PC-3 (cell line): ENCODE data around the gene MS4A8.

Source experiments
- EZH2 ChIP-seq: fragments of 300-600 bp; sonication (generic); IDR thresholded peaks from one replicate; pipeline ENCODE4 v1.6.1; 2017; ENCODE audit warnings: antibody characterized with exemption, mild to moderate bottlenecking, low read length; ENCODE audit not compliant: unreplicated experiment
- TF ChIP-seq, protein P1 (sequence below): fragments of 300-600 bp; sonication (generic); conservative IDR thresholded peaks from 2 replicates; pipeline ENCODE4 v1.5.1; 2017; ENCODE audit warnings: antibody characterized with exemption, low read depth, mild to moderate bottlenecking, low read length

DNA sequence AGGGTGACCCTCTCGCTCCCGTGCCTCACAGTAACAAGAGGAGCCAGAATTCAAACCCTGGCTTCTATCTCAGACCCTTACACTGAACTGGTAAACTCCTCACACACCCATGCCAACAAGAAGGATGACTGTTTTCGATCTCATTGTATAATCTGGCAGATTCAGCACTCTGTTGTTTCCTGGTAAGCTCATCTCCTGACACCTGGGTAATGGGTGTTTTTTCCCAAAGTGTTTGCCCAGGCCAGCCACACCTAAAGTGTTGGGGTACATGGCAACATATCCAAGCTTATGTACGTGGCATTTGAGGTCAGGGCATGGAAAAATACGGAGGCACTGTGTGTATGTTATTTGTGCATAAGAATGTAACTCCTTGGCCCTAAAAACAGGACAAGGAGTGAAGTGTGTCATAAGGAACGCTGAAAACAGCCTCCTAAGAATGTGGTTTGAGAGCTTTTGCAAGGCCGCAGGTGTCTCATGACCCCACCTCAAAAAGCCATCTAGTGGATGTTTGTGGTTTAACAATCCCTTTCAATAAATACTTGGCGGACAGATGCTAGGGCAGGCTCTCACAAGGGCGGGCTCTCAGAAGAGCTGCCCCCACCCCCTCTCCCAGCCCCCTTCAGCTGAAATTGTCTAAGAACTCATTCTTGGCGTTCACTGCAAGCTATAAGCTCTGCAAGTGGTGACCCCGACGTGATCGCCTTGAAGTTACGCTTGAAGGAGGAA, 57.1 kb downstream of the MS4A8 start, which contains the start of gene MS4A15:
- TF ChIP-seq, protein P1, sequence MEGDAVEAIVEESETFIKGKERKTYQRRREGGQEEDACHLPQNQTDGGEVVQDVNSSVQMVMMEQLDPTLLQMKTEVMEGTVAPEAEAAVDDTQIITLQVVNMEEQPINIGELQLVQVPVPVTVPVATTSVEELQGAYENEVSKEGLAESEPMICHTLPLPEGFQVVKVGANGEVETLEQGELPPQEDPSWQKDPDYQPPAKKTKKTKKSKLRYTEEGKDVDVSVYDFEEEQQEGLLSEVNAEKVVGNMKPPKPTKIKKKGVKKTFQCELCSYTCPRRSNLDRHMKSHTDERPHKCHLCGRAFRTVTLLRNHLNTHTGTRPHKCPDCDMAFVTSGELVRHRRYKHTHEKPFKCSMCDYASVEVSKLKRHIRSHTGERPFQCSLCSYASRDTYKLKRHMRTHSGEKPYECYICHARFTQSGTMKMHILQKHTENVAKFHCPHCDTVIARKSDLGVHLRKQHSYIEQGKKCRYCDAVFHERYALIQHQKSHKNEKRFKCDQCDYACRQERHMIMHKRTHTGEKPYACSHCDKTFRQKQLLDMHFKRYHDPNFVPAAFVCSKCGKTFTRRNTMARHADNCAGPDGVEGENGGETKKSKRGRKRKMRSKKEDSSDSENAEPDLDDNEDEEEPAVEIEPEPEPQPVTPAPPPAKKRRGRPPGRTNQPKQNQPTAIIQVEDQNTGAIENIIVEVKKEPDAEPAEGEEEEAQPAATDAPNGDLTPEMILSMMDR: peak; percentile 72
- no peak for TF ChIP-seq EZH2
